HG02970 (cell line): Measurements from ENCODE around the gene KCNK3.
"Not testable (repeated sequence)": the region's sequence is repeated elsewhere in the genome, so short reads cannot be mapped to it uniquely, and the experiment has no call there.

Experiments used
- ATAC-seq: cut with Tn5 transposase; IDR thresholded peaks from one replicate; pipeline ENCODE4 v1.9.1; 2021; ENCODE audit warnings: mild to moderate bottlenecking, moderate library complexity, moderate number of reproducible peaks; ENCODE audit not compliant: unreplicated experiment, low FRiP score

The KCNK3 gene

GRCh38 chr2:26745609-26746327, 53.2 kb downstream of the KCNK3 start:
- no peak for ATAC-seq

GRCh38 chr2:26746934-26747333, 54.4 kb downstream of the KCNK3 start:
- ATAC-seq: no peak

- not testable (repeated sequence) for ATAC-seq
These were observed 57.4 kb downstream of the KCNK3 start for GRCh38 chr2:26749787-26750420.

GRCh38 chr2:26750467-26750866, 57.9 kb downstream of the KCNK3 start:
- ATAC-seq: not testable (repeated sequence)

- ATAC-seq: no peak
These were observed 60.1 kb downstream of the KCNK3 start for GRCh38 chr2:26752656-26753055.

- ATAC-seq: no peak
These were observed 62.0 kb downstream of the KCNK3 start for GRCh38 chr2:26754539-26754938.

- no peak for ATAC-seq
These were observed 62.6 kb downstream of the KCNK3 start for GRCh38 chr2:26754972-26755670.

GRCh38 chr2:26756337-26756736, 63.8 kb downstream of the KCNK3 start:
- no peak for ATAC-seq

- ATAC-seq: no peak
These were observed 65.6 kb downstream of the KCNK3 start for GRCh38 chr2:26757873-26758789.

GRCh38 chr2:26758790-26759321, 66.3 kb downstream of the KCNK3 start:
- no peak for ATAC-seq

GRCh38 chr2:26759845-26760244, 67.3 kb downstream of the KCNK3 start:
- ATAC-seq: no peak

- not testable (repeated sequence) for ATAC-seq
These were observed 68.5 kb downstream of the KCNK3 start for GRCh38 chr2:26760991-26761390.

GRCh38 chr2:26763019-26763418, 70.5 kb downstream of the KCNK3 start:
- ATAC-seq: no peak

GRCh38 chr2:26764078-26764887, 71.8 kb downstream of the KCNK3 start, which contains the start of gene SLC35F6:
Gene SLC35F6, plus strand, starts transcription at chr2:26764284. Its CDS starts 66 bp downstream, at chr2:26764350.
- ATAC-seq: peak; percentile 88

GRCh38 chr2:26764906-26765305, 72.4 kb downstream of the KCNK3 start:
- no peak for ATAC-seq

GRCh38 chr2:26765475-26766200, 73.1 kb downstream of the KCNK3 start:
- ATAC-seq: no peak

- ATAC-seq: no peak
These were observed 74.6 kb downstream of the KCNK3 start for GRCh38 chr2:26767129-26767528.

- ATAC-seq: no peak
These were observed 75.5 kb downstream of the KCNK3 start for GRCh38 chr2:26767894-26768487.
